ENCODE data around the gene PLPP4.

GRCh38 chr10:120559800-120560199 is 102.8 kb downstream of the PLPP4 start:
- no peak for TF ChIP-seq CTCF (IDR thresholded peaks at IDR 0.05 in 8 of 11, conservative IDR thresholded peaks at IDR 0.05 in 3 of 11)
- TF ChIP-seq POLR2A (IDR thresholded peaks at IDR 0.05) = no peak
- TF ChIP-seq POLR2AphosphoS5 (IDR thresholded peaks at IDR 0.05) = no peak
